ENCODE data around the gene SCYL3.

DNA sequence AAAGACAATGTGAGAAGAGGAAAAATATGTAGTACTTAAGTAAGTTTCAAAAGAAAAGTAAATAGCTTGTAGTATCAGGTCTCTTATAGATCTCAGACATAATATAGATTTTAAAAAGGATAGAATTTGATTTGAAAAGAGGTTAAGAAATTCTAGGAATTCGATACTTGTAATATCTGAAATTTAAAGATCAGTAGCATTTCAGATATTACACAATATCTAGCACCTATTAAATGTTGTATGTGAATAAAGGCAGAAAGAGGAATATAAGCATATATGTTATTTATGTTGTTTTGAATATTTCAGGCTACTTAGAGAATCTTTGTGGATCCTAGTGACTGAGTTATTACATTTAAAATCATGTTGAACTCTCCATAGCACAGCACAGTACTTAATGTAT, 64.0 kb downstream of the SCYL3 start:
- TF ChIP-seq ZBTB7A (IDR thresholded peaks at IDR 0.05; ENCODE audit: low read depth) (no peak), CREB1 (IDR thresholded peaks at IDR 0.05; ENCODE audit: low read depth) (no peak), NFIC (IDR thresholded peaks at IDR 0.05) (no peak), TAF1 (IDR thresholded peaks at IDR 0.05; ENCODE audit: low read depth) (no peak), EP300 (IDR thresholded peaks at IDR 0.05; ENCODE audit: borderline replicate concordance) (no peak), RAD21 (IDR thresholded peaks at IDR 0.05; ENCODE audit: low read depth) (no peak), YY1 (IDR thresholded peaks at IDR 0.05; ENCODE audit: low read depth) (no peak), FOXM1 (IDR thresholded peaks at IDR 0.05; ENCODE audit: borderline replicate concordance, low read depth) (no peak), EGR1 (IDR thresholded peaks at IDR 0.05) (no peak)
- TF ChIP-seq, protein P1, sequence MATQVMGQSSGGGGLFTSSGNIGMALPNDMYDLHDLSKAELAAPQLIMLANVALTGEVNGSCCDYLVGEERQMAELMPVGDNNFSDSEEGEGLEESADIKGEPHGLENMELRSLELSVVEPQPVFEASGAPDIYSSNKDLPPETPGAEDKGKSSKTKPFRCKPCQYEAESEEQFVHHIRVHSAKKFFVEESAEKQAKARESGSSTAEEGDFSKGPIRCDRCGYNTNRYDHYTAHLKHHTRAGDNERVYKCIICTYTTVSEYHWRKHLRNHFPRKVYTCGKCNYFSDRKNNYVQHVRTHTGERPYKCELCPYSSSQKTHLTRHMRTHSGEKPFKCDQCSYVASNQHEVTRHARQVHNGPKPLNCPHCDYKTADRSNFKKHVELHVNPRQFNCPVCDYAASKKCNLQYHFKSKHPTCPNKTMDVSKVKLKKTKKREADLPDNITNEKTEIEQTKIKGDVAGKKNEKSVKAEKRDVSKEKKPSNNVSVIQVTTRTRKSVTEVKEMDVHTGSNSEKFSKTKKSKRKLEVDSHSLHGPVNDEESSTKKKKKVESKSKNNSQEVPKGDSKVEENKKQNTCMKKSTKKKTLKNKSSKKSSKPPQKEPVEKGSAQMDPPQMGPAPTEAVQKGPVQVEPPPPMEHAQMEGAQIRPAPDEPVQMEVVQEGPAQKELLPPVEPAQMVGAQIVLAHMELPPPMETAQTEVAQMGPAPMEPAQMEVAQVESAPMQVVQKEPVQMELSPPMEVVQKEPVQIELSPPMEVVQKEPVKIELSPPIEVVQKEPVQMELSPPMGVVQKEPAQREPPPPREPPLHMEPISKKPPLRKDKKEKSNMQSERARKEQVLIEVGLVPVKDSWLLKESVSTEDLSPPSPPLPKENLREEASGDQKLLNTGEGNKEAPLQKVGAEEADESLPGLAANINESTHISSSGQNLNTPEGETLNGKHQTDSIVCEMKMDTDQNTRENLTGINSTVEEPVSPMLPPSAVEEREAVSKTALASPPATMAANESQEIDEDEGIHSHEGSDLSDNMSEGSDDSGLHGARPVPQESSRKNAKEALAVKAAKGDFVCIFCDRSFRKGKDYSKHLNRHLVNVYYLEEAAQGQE (IDR thresholded peaks at IDR 0.05; ENCODE audit: low read depth): no peak
- TF ChIP-seq, protein P2, sequence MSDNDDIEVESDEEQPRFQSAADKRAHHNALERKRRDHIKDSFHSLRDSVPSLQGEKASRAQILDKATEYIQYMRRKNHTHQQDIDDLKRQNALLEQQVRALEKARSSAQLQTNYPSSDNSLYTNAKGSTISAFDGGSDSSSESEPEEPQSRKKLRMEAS (IDR thresholded peaks at IDR 0.05): no peak
